ENCODE data around the gene FBXL7. TPM values are rescaled to one million over a fixed set of nuclear protein-coding genes. Genes with fewer than 3 reads are reported as not detected.

FBXL7 gene
- total RNA-seq, 1 experiment from 2014 or later, result not detected

DNA sequence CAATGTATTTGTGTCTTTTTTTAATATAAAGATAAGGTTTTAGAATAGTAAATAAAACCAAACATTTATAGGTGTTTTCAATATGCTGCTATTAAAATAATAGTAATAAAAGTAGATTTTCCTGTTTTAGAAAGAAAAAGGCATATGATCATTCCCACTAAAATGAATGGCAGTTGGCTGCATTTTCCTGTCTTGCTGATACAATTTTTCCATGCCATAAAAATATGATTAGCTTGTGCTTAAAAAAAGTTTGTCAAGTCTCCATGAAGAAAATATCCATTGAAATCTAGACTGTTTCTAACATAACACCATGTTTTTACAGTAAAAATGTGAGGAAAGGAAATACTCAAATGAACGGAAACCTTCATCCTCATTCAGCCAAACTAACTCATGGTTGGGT lies 65.0 kb downstream of the FBXL7 start:
- Histone ChIP-seq H4K20me1 (ENCODE audit: insufficient read depth) (no peaks in the 10 kb centered on the region), H3K9me2 (ENCODE audit: insufficient read depth) (0 out of 2 replicates have a peak, but pooled peaks cover 3% of the 10 kb centered on the region), H2AFZ (no peak overlapping the region), H3K9me3 (ENCODE audit: insufficient read depth, low read depth) (no peaks in the 10 kb centered on the region), H3F3A (ENCODE audit: insufficient read depth, low read depth) (no peaks in the 10 kb centered on the region), H3K4me1 (replicated peaks; ENCODE audit: insufficient read depth) (no peaks in the 10 kb centered on the region), H3K36me3 (ENCODE audit: low read depth) (no peaks in the 10 kb centered on the region), H3K79me2 (ENCODE audit: low read depth) (no peaks in the 10 kb centered on the region), H3K27ac (no peak overlapping the region), H3K4me2 (no peak overlapping the region), H3K4me3 (no peak overlapping the region), H3K27me3 (ENCODE audit: insufficient read depth, low read depth) (no peaks in the 10 kb centered on the region)
- POLR2A ChIA-PET (ENCODE audit: unreplicated experiment), result no interaction called here
- no peak for TF ChIP-seq EZH2 (IDR thresholded peaks at IDR 0.05; ENCODE audit: low read depth)
- TF ChIP-seq, protein P1, sequence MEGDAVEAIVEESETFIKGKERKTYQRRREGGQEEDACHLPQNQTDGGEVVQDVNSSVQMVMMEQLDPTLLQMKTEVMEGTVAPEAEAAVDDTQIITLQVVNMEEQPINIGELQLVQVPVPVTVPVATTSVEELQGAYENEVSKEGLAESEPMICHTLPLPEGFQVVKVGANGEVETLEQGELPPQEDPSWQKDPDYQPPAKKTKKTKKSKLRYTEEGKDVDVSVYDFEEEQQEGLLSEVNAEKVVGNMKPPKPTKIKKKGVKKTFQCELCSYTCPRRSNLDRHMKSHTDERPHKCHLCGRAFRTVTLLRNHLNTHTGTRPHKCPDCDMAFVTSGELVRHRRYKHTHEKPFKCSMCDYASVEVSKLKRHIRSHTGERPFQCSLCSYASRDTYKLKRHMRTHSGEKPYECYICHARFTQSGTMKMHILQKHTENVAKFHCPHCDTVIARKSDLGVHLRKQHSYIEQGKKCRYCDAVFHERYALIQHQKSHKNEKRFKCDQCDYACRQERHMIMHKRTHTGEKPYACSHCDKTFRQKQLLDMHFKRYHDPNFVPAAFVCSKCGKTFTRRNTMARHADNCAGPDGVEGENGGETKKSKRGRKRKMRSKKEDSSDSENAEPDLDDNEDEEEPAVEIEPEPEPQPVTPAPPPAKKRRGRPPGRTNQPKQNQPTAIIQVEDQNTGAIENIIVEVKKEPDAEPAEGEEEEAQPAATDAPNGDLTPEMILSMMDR (conservative IDR thresholded peaks at IDR 0.05), result no peak
- no peak for DNase-seq
- CTCF ChIA-PET, result no interaction called here
- BruUV-seq (replicated peaks), result no TSS peak
- intact Hi-C loops (cut with micrococcal nuclease; ENCODE audit: unreplicated experiment), result no loop called here

DNA sequence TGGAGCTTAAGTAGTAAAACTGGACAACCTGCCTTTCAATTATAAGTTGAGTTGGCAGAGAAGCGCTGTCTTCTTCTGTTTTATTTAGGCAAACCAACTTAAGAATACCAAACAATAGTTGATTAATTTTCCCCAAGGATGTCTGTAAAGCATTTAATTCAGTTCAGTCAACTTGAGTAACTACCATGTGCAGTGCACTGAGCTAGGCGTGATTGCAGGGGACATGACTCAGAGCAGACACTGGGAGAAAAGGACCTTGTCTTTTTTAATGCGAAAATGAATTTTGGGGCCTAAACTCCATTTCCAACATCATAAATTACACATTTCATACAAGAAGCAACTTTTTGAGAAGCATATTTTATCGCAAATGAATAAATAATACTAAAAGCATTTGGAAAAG lies 66.3 kb downstream of the FBXL7 start:
- Histone ChIP-seq H3K79me2 (ENCODE audit: low read depth) (no peaks in the 10 kb centered on the region), H3K36me3 (ENCODE audit: low read depth) (no peaks in the 10 kb centered on the region), H3K4me1 (replicated peaks; ENCODE audit: insufficient read depth) (no peaks in the 10 kb centered on the region), H4K20me1 (ENCODE audit: insufficient read depth) (no peaks in the 10 kb centered on the region), H3K9me2 (ENCODE audit: insufficient read depth) (0 out of 2 replicates have a peak, but pooled peaks cover 3% of the 10 kb centered on the region), H3K27me3 (ENCODE audit: insufficient read depth, low read depth) (no peaks in the 10 kb centered on the region), H3K4me2 (no peak overlapping the region), H3K9me3 (ENCODE audit: insufficient read depth, low read depth) (no peaks in the 10 kb centered on the region), H3K27ac (no peak overlapping the region), H2AFZ (no peak overlapping the region), H3K4me3 (no peak overlapping the region), H3F3A (ENCODE audit: insufficient read depth, low read depth) (no peaks in the 10 kb centered on the region)
- intact Hi-C loops (cut with micrococcal nuclease; ENCODE audit: unreplicated experiment), result no loop called here
- no TSS peak for BruUV-seq (replicated peaks)
- no peak for DNase-seq
- TF ChIP-seq, protein P1 (conservative IDR thresholded peaks at IDR 0.05), result no peak
- no peak for TF ChIP-seq EZH2 (IDR thresholded peaks at IDR 0.05; ENCODE audit: low read depth)
- CTCF ChIA-PET, result no interaction called here
- POLR2A ChIA-PET (ENCODE audit: unreplicated experiment), result no interaction called here

DNA sequence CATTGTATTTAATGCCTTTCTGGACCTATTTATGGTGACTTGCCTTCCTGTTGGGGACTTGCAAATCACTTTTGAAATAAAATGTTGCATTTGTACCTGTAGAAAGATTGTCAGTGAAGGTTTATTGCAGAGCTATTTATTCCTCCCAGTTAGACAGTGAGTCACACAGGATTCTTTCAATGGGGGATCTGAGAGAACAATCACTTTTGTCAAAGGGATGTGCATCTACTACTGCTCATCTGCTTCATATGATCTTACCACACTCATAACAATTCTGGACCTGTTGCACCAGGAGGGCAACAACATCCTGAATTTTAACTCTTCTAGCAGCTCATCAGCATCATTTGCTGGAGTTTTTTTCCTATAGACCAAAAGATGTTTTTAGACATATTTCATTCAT lies 66.8 kb downstream of the FBXL7 start:
- ChIA-PET CTCF (no interaction called here), POLR2A (ENCODE audit: unreplicated experiment) (no interaction called here)
- Histone ChIP-seq H3K4me2 (no peak overlapping the region), H3K4me1 (replicated peaks; ENCODE audit: insufficient read depth) (no peaks in the 10 kb centered on the region), H3K79me2 (ENCODE audit: low read depth) (no peaks in the 10 kb centered on the region), H3K27ac (no peak overlapping the region), H3F3A (ENCODE audit: insufficient read depth, low read depth) (no peaks in the 10 kb centered on the region), H3K36me3 (ENCODE audit: low read depth) (no peaks in the 10 kb centered on the region), H2AFZ (no peak overlapping the region), H4K20me1 (ENCODE audit: insufficient read depth) (no peaks in the 10 kb centered on the region), H3K9me3 (ENCODE audit: insufficient read depth, low read depth) (no peaks in the 10 kb centered on the region), H3K9me2 (ENCODE audit: insufficient read depth) (0 out of 2 replicates have a peak, but pooled peaks cover 3% of the 10 kb centered on the region), H3K4me3 (no peak overlapping the region), H3K27me3 (ENCODE audit: insufficient read depth, low read depth) (no peaks in the 10 kb centered on the region)
- DNase-seq, result no peak
- TF ChIP-seq, protein P1 (conservative IDR thresholded peaks at IDR 0.05), result no peak
- TF ChIP-seq EZH2 (IDR thresholded peaks at IDR 0.05; ENCODE audit: low read depth), result no peak
- intact Hi-C loops (cut with micrococcal nuclease; ENCODE audit: unreplicated experiment), result no loop called here
- no TSS peak for BruUV-seq (replicated peaks)
